Subcutaneous adipose tissue (tissue), 4 donors: ENCODE data around the gene SAE1. TPM values are rescaled to one million over a fixed set of nuclear protein-coding genes. Genes with fewer than 3 reads are reported as not detected.

ENCODE experiments used
- CTCF ChIP-seq: fragments of 450-650 bp; IDR thresholded peaks from one replicate; pipeline ENCODE4 v1.5.1; 2016; ENCODE audit warnings: low read depth, mild to moderate bottlenecking, control low read depth, antibody characterized with exemption, moderate library complexity
- total RNA-seq, 4 donors: library from RNA; depleted of rRNA; stranded (reverse); fragments of >200 nt; gene quantifications; one replicate each; pipeline ENCODE4 v1.1.0, GENCODE V29; 2016

Gene SAE1
- total RNA-seq, 4 donors from 2014 or later: 43.9 to 56.7 (median 51.4) TPM

GRCh38 chr19:47123406-47123805 is 7.2 kb upstream of the SAE1 start:
- no peak for TF ChIP-seq CTCF

- no peak for TF ChIP-seq CTCF
Measured at GRCh38 chr19:47124937-47125668, 5.5 kb upstream of the SAE1 start.

- no peak for TF ChIP-seq CTCF
Measured at GRCh38 chr19:47125669-47125938, 5.0 kb upstream of the SAE1 start.

GRCh38 chr19:47129579-47129978 is 1.1 kb upstream of the SAE1 start:
- no peak for TF ChIP-seq CTCF

- no peak for TF ChIP-seq CTCF
Measured at GRCh38 chr19:47130120-47130588, 481 bp upstream of the SAE1 start.

- no peak for TF ChIP-seq CTCF
Measured at GRCh38 chr19:47132194-47132852, 1.7 kb downstream of the SAE1 start.

GRCh38 chr19:47133021-47133471 is 2.4 kb downstream of the SAE1 start:
- TF ChIP-seq CTCF: no peak
